Kidney epithelial cell (primary cell): Measurements from ENCODE around the gene MCEMP1. TPM values are rescaled to one million over a fixed set of nuclear protein-coding genes. Genes with fewer than 3 reads are reported as not detected.

Source experiments
- DNase-seq: peaks from one replicate; pipeline ENCODE4 v3.0.0-alpha.2; 2010; ENCODE audit warnings: low read depth
- H3K27me3 ChIP-seq: 2 replicates; pipeline ENCODE4 v1.6.0; 2011; ENCODE audit warnings: low read length; ENCODE audit not compliant: control insufficient read depth, insufficient read depth
- H3K36me3 ChIP-seq: 2 replicates; pipeline ENCODE4 v1.5.1; 2011; ENCODE audit warnings: low read length; ENCODE audit not compliant: control insufficient read depth, insufficient read depth
- H3K4me3 ChIP-seq: 2 replicates; pipeline ENCODE4 v1.5.1; 2011; ENCODE audit warnings: low read depth, mild to moderate bottlenecking, control low read depth, low read length
- total RNA-seq: library from RNA; depleted of rRNA; stranded (reverse); fragments of >200 nt; gene quantifications from 2 replicates; pipeline ENCODE4 v1.2.3, GENCODE V29; 2015
- TF ChIP-seq, protein P1 (sequence below): IDR thresholded peaks from 2 replicates; pipeline ENCODE4 v1.5.1; 2011; ENCODE audit warnings: mild to moderate bottlenecking, moderate library complexity, low read length, control low read depth, inconsistent platforms; ENCODE audit not compliant: insufficient read depth, poor library complexity, severe bottlenecking

The MCEMP1 gene
- total RNA-seq, 1 donor from 2014 or later, result not detected

- TF ChIP-seq, protein P1, sequence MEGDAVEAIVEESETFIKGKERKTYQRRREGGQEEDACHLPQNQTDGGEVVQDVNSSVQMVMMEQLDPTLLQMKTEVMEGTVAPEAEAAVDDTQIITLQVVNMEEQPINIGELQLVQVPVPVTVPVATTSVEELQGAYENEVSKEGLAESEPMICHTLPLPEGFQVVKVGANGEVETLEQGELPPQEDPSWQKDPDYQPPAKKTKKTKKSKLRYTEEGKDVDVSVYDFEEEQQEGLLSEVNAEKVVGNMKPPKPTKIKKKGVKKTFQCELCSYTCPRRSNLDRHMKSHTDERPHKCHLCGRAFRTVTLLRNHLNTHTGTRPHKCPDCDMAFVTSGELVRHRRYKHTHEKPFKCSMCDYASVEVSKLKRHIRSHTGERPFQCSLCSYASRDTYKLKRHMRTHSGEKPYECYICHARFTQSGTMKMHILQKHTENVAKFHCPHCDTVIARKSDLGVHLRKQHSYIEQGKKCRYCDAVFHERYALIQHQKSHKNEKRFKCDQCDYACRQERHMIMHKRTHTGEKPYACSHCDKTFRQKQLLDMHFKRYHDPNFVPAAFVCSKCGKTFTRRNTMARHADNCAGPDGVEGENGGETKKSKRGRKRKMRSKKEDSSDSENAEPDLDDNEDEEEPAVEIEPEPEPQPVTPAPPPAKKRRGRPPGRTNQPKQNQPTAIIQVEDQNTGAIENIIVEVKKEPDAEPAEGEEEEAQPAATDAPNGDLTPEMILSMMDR, result no peak
- H3K36me3 ChIP-seq, result no peaks in the 10 kb centered on the region
- no peaks in the 10 kb centered on the region for H3K27me3 ChIP-seq
These were observed 13.2 kb upstream of the MCEMP1 start for GRCh38 chr19:7663706-7664105.

DNA sequence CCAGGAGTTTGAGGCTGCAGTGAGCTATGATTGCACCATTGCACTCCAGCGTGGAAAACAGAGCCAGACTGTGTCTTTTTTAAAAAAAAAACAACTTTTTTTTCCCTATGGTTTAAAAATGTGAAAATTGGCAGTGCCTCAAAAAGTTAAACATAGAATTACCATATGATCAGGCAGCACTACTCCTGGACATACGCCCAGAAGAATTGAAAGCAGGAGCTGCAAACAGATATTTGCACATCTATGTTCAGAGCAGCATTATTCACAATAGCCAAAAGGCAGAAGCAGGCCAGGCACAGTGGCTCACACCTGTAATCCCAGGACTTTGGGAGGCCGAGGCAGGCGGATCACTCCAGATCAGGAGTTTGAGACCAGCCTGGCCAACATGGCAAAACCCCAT is 11.8 kb upstream of the MCEMP1 start:
- H3K4me3 ChIP-seq, result no peak overlapping the region
- no peak for DNase-seq
- no peaks in the 10 kb centered on the region for H3K36me3 ChIP-seq
- TF ChIP-seq, protein P1, result no peak
- peaks cover 5% of the 10 kb centered on the region for H3K27me3 ChIP-seq

More at GRCh38 chr19:7663706-7664105, 13.2 kb upstream of the MCEMP1 start:
- no peak for DNase-seq
- no peak overlapping the region for H3K4me3 ChIP-seq

- Histone ChIP-seq H3K36me3 (no peaks in the 10 kb centered on the region), H3K4me3 (no peak within 1 kb of the TSS), H3K27me3 (peaks cover 24% of the 10 kb centered on the region)
- TF ChIP-seq, protein P1, result no peak
- DNase-seq, result no peak
These were observed 8.0 kb upstream of the MCEMP1 start, which contains the start of gene RETN for GRCh38 chr19:7668842-7669241. Gene RETN, plus strand, starts transcription at chr19:7669049. Its CDS starts 278 bp downstream, at chr19:7669327.

GRCh38 chr19:7669641-7670040 is 7.2 kb upstream of the MCEMP1 start:
- peaks cover 26% of the 10 kb centered on the region for H3K27me3 ChIP-seq
- no peak for DNase-seq
- TF ChIP-seq, protein P1, result no peak
- H3K36me3 ChIP-seq, result no peaks in the 10 kb centered on the region
- H3K4me3 ChIP-seq, result no peak overlapping the region

DNA sequence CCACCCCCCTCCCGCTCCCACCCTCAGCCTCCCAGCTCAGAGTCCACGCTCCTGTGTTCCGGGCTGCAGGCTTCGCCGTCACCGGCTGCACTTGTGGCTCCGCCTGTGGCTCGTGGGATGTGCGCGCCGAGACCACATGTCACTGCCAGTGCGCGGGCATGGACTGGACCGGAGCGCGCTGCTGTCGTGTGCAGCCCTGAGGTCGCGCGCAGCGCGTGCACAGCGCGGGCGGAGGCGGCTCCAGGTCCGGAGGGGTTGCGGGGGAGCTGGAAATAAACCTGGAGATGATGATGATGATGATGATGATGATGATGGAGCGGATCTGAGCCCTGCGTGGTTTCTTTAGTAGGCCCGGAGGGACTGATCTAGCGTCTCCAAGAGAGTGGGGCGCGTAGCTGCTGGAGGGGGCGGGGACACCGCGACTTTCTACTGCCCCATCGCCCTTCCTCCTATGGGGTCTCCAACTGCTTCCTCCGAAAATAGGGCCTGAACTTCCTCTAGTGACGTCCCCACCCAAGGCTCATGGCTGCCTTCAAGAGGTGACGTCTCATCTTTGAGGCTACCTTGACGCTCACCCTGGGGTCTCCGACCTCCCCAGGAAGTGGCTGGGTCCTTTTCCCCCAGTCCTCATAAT is 6.6 kb upstream of the MCEMP1 start:
- Histone ChIP-seq H3K27me3 (peaks cover 26% of the 10 kb centered on the region), H3K4me3 (no peak overlapping the region), H3K36me3 (no peaks in the 10 kb centered on the region)
- DNase-seq, result no peak
- TF ChIP-seq, protein P1, result no peak

DNA sequence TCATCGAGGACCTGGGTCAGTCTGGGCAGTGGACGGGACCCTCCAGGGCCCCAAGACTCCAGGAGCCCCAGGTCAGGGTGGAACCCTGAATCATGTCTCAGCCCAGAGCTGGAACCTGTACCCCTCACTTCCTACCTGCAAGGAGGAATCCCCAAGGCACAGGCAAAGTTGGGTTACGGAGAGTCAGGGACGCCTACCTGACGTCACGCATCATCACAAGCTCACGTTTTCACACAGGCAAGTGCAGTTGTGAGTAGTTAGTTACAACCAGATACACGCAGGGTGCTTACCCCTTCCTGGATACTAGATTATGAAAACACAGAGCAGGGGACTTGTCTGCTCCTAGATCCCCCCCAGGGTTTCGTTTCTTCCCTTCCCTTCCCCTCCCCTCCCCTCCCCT is 6.1 kb upstream of the MCEMP1 start:
- no peak for DNase-seq
- no peak overlapping the region for H3K4me3 ChIP-seq
- H3K36me3 ChIP-seq, result no peaks in the 10 kb centered on the region
- H3K27me3 ChIP-seq, result peaks cover 26% of the 10 kb centered on the region
- TF ChIP-seq, protein P1, result no peak
